ENCODE measurements around the gene SYTL3.

The SYTL3 gene

GRCh38 chr6:158606935-158607334 lies 42.9 kb upstream of the SYTL3 start:
- Histone ChIP-seq H3K9me3 (no peaks in the 10 kb centered on the region), H3K4me1 (peaks cover 10% of the 10 kb centered on the region), H3K4me3 (ENCODE audit: low read depth, low read length) (no peak overlapping the region), H3K36me3 (peaks cover 62% of the 10 kb centered on the region), H3K27me3 (no peaks in the 10 kb centered on the region)
- no peak for TF ChIP-seq CTCF (IDR thresholded peaks at IDR 0.05; ENCODE audit: low read depth, low read length)
- no peak for DNase-seq

DNA sequence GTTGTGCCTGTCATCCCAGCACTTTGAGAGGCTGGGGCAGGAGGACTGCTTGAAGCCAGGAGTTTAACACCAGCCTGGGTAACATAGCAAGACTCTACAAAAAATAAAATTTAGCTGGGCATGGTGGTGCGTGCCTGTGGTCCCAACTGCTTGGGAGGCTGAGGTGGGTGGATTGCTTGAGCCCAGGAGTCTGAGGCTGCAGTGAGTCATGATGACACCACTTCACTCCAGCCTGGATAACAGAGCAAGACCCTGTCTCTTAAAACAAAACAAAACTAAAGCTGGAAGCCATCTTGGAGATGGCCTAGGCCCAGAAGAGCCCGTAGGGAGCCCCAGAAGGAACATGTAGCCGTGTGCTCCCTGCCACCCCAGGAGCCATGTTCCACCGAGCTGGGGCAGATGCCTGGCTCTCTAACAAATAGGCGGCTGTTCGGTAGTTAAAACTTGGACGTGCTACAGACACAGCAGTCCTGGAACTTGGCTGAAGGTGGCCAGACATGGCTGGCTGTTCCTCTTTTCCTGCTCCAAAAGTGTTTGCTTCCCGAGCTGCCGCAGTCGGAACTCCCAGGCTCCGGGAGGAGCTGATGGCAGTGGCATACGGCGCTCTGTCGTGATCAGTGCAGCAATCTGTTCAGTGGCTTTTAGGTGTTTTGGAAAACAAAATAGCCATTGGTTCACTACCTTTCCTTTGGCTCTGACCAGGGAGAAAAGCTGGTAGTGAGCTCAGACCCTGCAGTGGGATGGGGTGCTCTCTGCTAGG lies 42.3 kb upstream of the SYTL3 start:
- no peak for TF ChIP-seq CTCF (IDR thresholded peaks at IDR 0.05; ENCODE audit: low read depth, low read length)
- Histone ChIP-seq H3K36me3 (peaks cover 62% of the 10 kb centered on the region), H3K4me1 (peaks cover 10% of the 10 kb centered on the region), H3K4me3 (ENCODE audit: low read depth, low read length) (no peak overlapping the region), H3K9me3 (no peaks in the 10 kb centered on the region), H3K27me3 (no peaks in the 10 kb centered on the region)
- DNase-seq: no peak

DNA sequence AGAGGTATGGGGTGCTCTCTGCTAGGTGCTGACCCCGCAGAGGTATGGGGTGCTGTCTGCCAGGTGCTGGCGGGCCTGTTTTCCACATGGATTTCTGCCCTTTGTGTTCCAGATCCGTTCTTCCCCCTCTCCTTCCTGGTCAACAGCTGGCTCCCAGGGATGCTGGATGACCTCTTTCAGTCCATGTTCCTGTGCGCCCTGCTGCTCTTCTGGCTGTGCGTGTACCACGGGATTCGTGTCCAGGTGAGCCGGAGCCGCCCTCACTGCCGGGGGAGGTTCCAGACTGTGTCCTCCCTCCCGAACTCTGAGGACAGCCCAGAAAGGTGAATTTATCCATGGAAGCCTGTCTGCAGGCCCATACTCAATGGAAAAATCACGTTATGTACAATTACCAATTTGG lies 41.6 kb upstream of the SYTL3 start:
- H3K4me1 ChIP-seq: peaks cover 10% of the 10 kb centered on the region
- H3K36me3 ChIP-seq: peaks cover 65% of the 10 kb centered on the region
- no peaks in the 10 kb centered on the region for H3K27me3 ChIP-seq
- no peak for DNase-seq
- no peak for TF ChIP-seq CTCF (IDR thresholded peaks at IDR 0.05; ENCODE audit: low read depth, low read length)
- H3K4me3 ChIP-seq (ENCODE audit: low read depth, low read length): no peak overlapping the region
- H3K9me3 ChIP-seq: no peaks in the 10 kb centered on the region

DNA sequence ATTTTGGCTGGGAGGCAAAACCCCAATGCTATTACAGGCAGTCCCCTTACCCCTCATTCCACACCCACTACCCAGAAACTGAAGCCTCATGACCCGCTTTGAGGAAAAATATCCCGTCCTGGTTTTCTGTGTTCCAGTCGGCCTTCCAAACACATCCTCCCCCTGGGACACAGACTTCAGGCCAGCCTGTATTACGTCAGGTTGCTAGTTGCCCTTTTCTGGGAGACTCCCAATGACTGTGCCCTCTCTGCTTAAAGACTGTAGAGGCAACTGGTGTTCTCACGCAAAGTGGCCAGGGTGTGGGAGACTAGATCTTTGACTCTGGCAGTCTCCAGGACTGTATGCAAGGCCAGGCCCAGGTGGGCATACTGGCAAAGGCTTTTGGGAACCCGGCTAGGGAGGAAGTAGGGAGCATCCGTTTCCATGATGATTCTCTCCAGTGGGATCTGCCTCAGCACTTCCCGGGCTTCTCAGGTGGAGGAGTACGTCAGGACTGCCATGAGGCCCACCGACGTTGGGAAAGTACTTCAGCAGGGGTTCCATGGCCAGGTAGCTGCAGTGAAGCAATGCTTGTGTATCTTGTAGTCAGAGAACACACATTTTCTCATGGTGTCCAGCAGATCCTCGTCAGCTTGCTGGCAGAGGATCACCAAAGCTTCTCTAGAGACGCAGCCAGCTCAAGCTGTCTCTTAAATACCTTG lies 40.2 kb upstream of the SYTL3 start:
- no peaks in the 10 kb centered on the region for H3K27me3 ChIP-seq
- DNase-seq: no peak

GRCh38 chr6:158610319-158610968 lies 39.4 kb upstream of the SYTL3 start:
- H3K9me3 ChIP-seq: no peaks in the 10 kb centered on the region
- TF ChIP-seq CTCF (IDR thresholded peaks at IDR 0.05; ENCODE audit: low read depth, low read length): no peak
- 0 out of 2 replicates have a peak, but pooled peaks cover 4% of the 10 kb centered on the region for H3K4me1 ChIP-seq
- H3K27me3 ChIP-seq: no peaks in the 10 kb centered on the region
- no peak for DNase-seq
- peaks cover 77% of the 10 kb centered on the region for H3K36me3 ChIP-seq
- H3K4me3 ChIP-seq (ENCODE audit: low read depth, low read length): no peak overlapping the region

More for the DNA sequence above, 40.2 kb upstream of the SYTL3 start:
- H3K36me3 ChIP-seq: peaks cover 74% of the 10 kb centered on the region
- 0 out of 2 replicates have a peak, but pooled peaks cover 4% of the 10 kb centered on the region for H3K4me1 ChIP-seq
- H3K4me3 ChIP-seq (ENCODE audit: low read depth, low read length): no peak overlapping the region
- TF ChIP-seq CTCF (IDR thresholded peaks at IDR 0.05; ENCODE audit: low read depth, low read length): no peak
- H3K9me3 ChIP-seq: no peaks in the 10 kb centered on the region

Data from BE2C (cell line).